Activated CD8-positive, alpha-beta memory T cell treated with anti-CD3 and anti-CD28 coated beads, Interleukin-2, amount 50 U/mL, for 24 hours (primary cell): ENCODE results near the gene PARD6A.

Source experiments
- DNase-seq: peaks from one replicate; pipeline ENCODE4 v3.0.0-alpha.2; 2020; ENCODE audit errors: extremely low read depth

PARD6A gene

GRCh38 chr16:67666559-67667452 is 6.0 kb downstream of the PARD6A start, which contains the start of the genes C16orf86 and ENKD1:
Gene C16orf86, plus strand, starts transcription at chr16:67666814. Its CDS starts 157 bp downstream, at chr16:67666971.
Gene ENKD1, minus strand, starts transcription at chr16:67666750. Its CDS starts 308 bp downstream, at chr16:67666442.
- peak; percentile 18 for DNase-seq

GRCh38 chr16:67667453-67667816 is 6.7 kb downstream of the PARD6A start:
- no peak for DNase-seq

- peak; percentile 35 for DNase-seq
Observed at GRCh38 chr16:67667817-67668494, 7.2 kb downstream of the PARD6A start.

- DNase-seq, result no peak
Observed at GRCh38 chr16:67668495-67669157, 7.9 kb downstream of the PARD6A start.

- DNase-seq, result no peak
Observed at GRCh38 chr16:67669499-67670101, 8.8 kb downstream of the PARD6A start.

GRCh38 chr16:67672306-67672705 is 11.5 kb downstream of the PARD6A start:
- DNase-seq, result no peak

- DNase-seq, result no peak
Observed at GRCh38 chr16:67672739-67673662, 12.2 kb downstream of the PARD6A start.

GRCh38 chr16:67673712-67674580 is 13.2 kb downstream of the PARD6A start:
- no peak for DNase-seq

GRCh38 chr16:67674851-67675578 is 14.3 kb downstream of the PARD6A start:
- no peak for DNase-seq

GRCh38 chr16:67675579-67675935 is 14.8 kb downstream of the PARD6A start:
- no peak for DNase-seq

- DNase-seq, result no peak
Observed at GRCh38 chr16:67675999-67676398, 15.2 kb downstream of the PARD6A start.

- DNase-seq, result no peak
Observed at GRCh38 chr16:67676516-67676915, 15.8 kb downstream of the PARD6A start.

GRCh38 chr16:67676939-67677338 is 16.2 kb downstream of the PARD6A start:
- no peak for DNase-seq

GRCh38 chr16:67677712-67678111 is 17.0 kb downstream of the PARD6A start:
- DNase-seq, result no peak

- DNase-seq, result no peak
Observed at GRCh38 chr16:67678354-67679023, 17.7 kb downstream of the PARD6A start.

GRCh38 chr16:67679935-67680897 is 19.5 kb downstream of the PARD6A start:
- no peak for DNase-seq

GRCh38 chr16:67683767-67684166 is 23.0 kb downstream of the PARD6A start:
- DNase-seq, result no peak
